PFSK-1 (cell line): ENCODE results near the gene BEGAIN.

Experiments used
- FOXP2 ChIP-seq: optimal IDR thresholded peaks from 2 replicates; pipeline ENCODE3; 2011; ENCODE audit warnings: borderline replicate concordance, control low read depth, inconsistent platforms; ENCODE audit not compliant: insufficient read depth; ENCODE audit errors: extremely low read length, extremely low read depth
- POLR2AphosphoS5 ChIP-seq: IDR thresholded peaks from 2 replicates; pipeline ENCODE4 v1.6.1; 2012; ENCODE audit warnings: low read depth, mild to moderate bottlenecking, control low read depth, low read length, moderate library complexity
- SIN3A ChIP-seq: IDR thresholded peaks from 2 replicates; pipeline ENCODE4 v1.6.1; 2012; ENCODE audit warnings: mild to moderate bottlenecking, low read length, moderate library complexity, borderline replicate concordance; ENCODE audit not compliant: insufficient read depth
- TAF1 ChIP-seq: IDR thresholded peaks from 2 replicates; pipeline ENCODE4 v1.6.1; 2012; ENCODE audit warnings: low read length, control low read depth, borderline replicate concordance; ENCODE audit not compliant: insufficient read depth
- TF ChIP-seq, protein P1 (sequence below), 2 experiments: IDR thresholded peaks; 2 replicates each; pipeline versions ENCODE4 v1.6.1 to v1.8.0; 2011 to 2012; ENCODE audit warnings: low read depth in 2 of 2, low read length in 2 of 2, control low read depth in 1 of 2, inconsistent platforms in 1 of 2, mild to moderate bottlenecking in 1 of 2, moderate library complexity in 1 of 2; ENCODE audit not compliant: insufficient read depth in 1 of 2

The BEGAIN gene

DNA sequence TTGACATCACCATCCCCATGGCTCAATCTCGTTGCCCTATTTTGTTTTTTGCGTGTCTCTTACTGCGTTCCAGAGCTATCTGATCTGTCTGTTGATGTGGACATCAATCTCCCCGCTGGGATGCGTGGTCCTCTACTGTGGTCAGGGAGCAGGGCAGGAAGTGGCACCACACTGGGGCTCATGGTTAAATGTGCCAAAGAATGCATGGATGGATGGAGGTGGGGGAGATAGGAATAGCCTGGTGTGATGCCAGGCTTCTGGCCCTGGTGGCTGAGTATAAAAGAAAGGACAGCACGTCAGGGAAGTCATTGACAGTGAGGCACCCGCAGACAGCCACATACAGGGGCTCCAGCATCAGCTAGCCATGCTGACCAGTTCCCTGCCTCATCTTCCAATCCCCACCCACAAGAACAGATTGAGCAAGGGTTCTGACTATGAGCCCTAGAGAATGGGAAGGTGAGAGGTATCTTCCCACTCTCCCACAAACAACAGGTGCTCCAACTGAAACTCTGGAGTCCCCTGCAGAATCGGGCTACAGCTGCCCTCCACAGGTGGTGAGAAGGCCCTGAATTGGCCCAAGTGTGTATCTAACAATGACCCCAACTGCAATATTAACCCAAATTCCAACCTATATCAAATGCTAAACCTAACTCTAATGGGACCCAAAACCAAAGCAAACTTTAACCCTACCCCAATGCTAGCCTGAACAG, 2.7 kb upstream of the BEGAIN start:
- TF ChIP-seq, protein P1, sequence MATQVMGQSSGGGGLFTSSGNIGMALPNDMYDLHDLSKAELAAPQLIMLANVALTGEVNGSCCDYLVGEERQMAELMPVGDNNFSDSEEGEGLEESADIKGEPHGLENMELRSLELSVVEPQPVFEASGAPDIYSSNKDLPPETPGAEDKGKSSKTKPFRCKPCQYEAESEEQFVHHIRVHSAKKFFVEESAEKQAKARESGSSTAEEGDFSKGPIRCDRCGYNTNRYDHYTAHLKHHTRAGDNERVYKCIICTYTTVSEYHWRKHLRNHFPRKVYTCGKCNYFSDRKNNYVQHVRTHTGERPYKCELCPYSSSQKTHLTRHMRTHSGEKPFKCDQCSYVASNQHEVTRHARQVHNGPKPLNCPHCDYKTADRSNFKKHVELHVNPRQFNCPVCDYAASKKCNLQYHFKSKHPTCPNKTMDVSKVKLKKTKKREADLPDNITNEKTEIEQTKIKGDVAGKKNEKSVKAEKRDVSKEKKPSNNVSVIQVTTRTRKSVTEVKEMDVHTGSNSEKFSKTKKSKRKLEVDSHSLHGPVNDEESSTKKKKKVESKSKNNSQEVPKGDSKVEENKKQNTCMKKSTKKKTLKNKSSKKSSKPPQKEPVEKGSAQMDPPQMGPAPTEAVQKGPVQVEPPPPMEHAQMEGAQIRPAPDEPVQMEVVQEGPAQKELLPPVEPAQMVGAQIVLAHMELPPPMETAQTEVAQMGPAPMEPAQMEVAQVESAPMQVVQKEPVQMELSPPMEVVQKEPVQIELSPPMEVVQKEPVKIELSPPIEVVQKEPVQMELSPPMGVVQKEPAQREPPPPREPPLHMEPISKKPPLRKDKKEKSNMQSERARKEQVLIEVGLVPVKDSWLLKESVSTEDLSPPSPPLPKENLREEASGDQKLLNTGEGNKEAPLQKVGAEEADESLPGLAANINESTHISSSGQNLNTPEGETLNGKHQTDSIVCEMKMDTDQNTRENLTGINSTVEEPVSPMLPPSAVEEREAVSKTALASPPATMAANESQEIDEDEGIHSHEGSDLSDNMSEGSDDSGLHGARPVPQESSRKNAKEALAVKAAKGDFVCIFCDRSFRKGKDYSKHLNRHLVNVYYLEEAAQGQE (IDR thresholded peaks at IDR 0.05; ENCODE audit: insufficient read depth in 1 of 2, low read depth in 2 of 2, low read length in 2 of 2): no peak
- TF ChIP-seq TAF1: no peak
- no peak for TF ChIP-seq SIN3A
- TF ChIP-seq POLR2AphosphoS5: no peak
- TF ChIP-seq FOXP2: no peak

DNA sequence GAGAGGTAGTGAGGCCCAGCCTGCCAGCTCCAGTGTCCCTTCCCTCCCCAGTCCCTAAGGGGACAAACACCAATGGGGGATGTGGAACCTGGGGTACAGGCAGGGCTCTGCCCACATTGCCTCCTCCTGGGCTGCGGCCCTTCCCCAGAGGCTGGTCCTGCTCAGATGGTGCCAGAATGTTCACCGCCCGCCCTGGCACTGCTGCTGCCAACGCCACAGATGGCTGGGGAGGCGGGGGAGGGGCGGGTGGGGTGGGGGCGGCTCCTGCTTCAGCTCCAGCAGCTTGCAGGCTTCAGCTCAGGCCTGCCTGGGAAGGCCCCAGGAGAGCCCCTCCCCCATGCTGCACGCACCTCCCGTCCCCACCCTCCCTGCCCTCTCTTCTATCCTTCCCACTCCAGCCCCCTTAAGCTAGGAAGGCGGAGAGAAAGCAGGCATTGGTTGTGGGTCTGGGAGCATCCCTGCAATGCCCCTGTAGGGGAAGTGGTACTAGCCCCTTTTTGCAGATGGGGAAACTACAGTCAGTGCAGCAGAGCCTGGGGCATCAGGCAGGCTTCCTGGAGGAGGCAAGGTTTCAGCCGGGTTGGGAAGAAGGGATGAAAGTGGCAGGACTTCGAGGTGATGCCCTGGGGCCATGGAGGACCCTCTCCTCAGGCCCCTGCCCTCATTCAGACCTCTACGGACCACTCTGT, 2.0 kb upstream of the BEGAIN start:
- TF ChIP-seq, protein P1 (IDR thresholded peaks at IDR 0.05; ENCODE audit: insufficient read depth in 1 of 2, low read depth in 2 of 2, low read length in 2 of 2): no peak
- TF ChIP-seq FOXP2 (no peak), SIN3A (no peak), TAF1 (no peak), POLR2AphosphoS5 (no peak)

DNA sequence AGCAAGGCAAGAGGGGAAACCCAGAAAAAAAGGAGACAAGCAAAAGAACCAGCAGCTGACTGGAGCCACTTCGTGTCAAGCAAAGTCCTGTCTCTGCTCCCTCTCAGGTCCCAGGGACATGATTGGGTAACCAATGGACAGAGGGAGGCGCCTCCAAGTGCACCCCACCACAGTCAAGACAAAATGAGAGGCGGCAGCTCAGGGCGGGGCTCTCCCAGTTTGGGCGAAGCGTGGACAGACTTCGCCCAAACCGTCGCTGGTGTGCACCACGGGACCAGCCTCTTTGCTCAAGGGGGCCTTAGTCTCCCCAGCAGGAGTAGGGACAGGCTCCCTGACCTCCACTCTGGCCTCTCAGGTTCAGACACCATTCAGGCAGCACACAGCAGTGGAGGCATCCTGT, 1.5 kb upstream of the BEGAIN start:
- TF ChIP-seq, protein P1 (IDR thresholded peaks at IDR 0.05; ENCODE audit: insufficient read depth in 1 of 2, low read depth in 2 of 2, low read length in 2 of 2): no peak
- TF ChIP-seq POLR2AphosphoS5 (no peak), FOXP2 (no peak), SIN3A (no peak), TAF1 (no peak)

DNA sequence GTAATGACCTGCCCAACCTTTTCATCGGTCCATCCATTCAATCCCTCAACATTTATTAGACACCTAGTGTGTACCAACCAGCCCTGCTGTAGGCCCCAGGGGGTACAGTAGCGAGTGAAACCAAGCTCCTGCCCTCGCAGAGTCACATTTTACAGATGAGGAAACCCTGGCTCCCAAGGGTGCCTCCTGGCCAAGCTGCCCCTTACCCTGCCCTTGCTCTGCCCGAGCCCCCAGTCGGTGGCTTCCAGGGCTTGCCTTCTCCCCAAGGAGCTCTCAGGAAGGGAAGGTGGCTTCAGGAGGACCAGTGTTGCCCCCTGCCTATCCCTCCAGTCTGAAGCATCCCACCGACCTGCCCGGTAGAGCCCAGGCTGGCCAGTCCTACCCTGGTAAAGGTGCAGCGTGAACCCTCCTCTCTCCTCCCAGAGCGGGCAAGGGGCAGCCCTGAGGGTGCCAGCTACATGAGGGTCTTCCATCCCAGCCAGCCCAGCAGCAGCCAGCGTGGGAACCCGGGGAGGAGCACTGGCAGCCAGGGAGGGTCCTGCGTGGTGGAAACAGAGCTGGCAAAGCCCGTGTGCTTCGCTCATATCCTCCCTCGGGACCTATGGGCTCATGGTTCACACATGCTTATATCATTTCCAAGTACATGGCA, 670 bp upstream of the BEGAIN start:
- TF ChIP-seq, protein P1 (IDR thresholded peaks at IDR 0.05; ENCODE audit: insufficient read depth in 1 of 2, low read depth in 2 of 2, low read length in 2 of 2): no peak
- TF ChIP-seq TAF1 (no peak), SIN3A (no peak)
